Natural killer cell (primary cell): ENCODE data around the gene ATG10. TPM values are rescaled to one million over a fixed set of nuclear protein-coding genes. Genes with fewer than 3 reads are reported as not detected.
A peak's percentile ranks its signal among the peaks of the same experiment; 100 is the strongest.

Experiments
- ATAC-seq, 3 donors: fragments of 150-1000 bp in 2 of 3; fragments of 200-7000 bp in 1 of 3; cut with Tn5 transposase; 1 replicate in 1 of 3; 2 replicates in 2 of 3; pipeline ENCODE4 v1.10.0; 2021; ENCODE audit warnings: mild to moderate bottlenecking in 2 of 3, moderate library complexity in 2 of 3
- DNase-seq, 2 donors: peaks; one replicate each; pipeline versions ENCODE4 v3.0.0 to v3.0.0-alpha.2; 2013 to 2021; ENCODE audit warnings: mixed read lengths in 1 of 2
- H3K27ac ChIP-seq: one replicate; pipeline ENCODE4 v1.5.1; 2013; ENCODE audit warnings: mild to moderate bottlenecking, low read length
- H3K27me3 ChIP-seq: one replicate; pipeline ENCODE4 v1.6.1; 2013; ENCODE audit warnings: low read length; ENCODE audit not compliant: control insufficient read depth, insufficient read depth
- H3K36me3 ChIP-seq: one replicate; pipeline ENCODE4 v1.6.1; 2013; ENCODE audit warnings: low read length; ENCODE audit not compliant: control insufficient read depth, insufficient read depth
- H3K4me1 ChIP-seq: one replicate; pipeline ENCODE4 v1.6.1; 2013; ENCODE audit warnings: low read length; ENCODE audit not compliant: control insufficient read depth, insufficient read depth
- H3K4me3 ChIP-seq: one replicate; pipeline ENCODE4 v1.5.1; 2013; ENCODE audit warnings: low read length
- H3K9me3 ChIP-seq: one replicate; pipeline ENCODE4 v1.6.1; 2013; ENCODE audit warnings: low read length; ENCODE audit not compliant: control insufficient read depth, insufficient read depth
- H3K27ac Mint-ChIP-seq, 2 donors: one replicate each; pipeline ENCODE4 v1.8.0; 2022; ENCODE audit warnings: mild to moderate bottlenecking in 2 of 2, mixed read lengths in 2 of 2, moderate library complexity in 1 of 2
- H3K27me3 Mint-ChIP-seq, 2 donors: one replicate each; pipeline ENCODE4 v1.8.0; 2022; ENCODE audit warnings: low read depth in 2 of 2, mixed read lengths in 2 of 2
- H3K36me3 Mint-ChIP-seq: one replicate; pipeline ENCODE4 v1.8.0; 2022; ENCODE audit warnings: mixed read lengths
- H3K4me1 Mint-ChIP-seq, 2 donors: one replicate each; pipeline ENCODE4 v1.8.0; 2022; ENCODE audit warnings: mixed read lengths in 2 of 2
- H3K4me3 Mint-ChIP-seq: one replicate; pipeline ENCODE4 v1.8.0; 2022; ENCODE audit warnings: mild to moderate bottlenecking, moderate library complexity, mixed read lengths
- H3K9me3 Mint-ChIP-seq, 2 donors: one replicate each; pipeline ENCODE4 v1.8.0; 2022; ENCODE audit warnings: mixed read lengths in 2 of 2
- WGBS: methylation state at CpG from one replicate; pipeline ENCODE4 v1.1.7; 2013; ENCODE audit warnings: missing lambda C conversion rate; ENCODE audit not compliant: insufficient coverage; 5-methylcytosine and 5-hydroxymethylcytosine counted together
- intact Hi-C: fragments of 100-400 bp; cut with micrococcal nuclease; formaldehyde crosslinking; loops from one replicate; pipeline ENCODE4 v1.14.2; 2022
- total RNA-seq, 4 donors: library from RNA; stranded (reverse); fragments of 120-200 nt in 1 of 4; gene quantifications; one replicate each; pipeline versions ENCODE4 v1.2.3 to v1.2.4, GENCODE V29; 2013 to 2022
- TF ChIP-seq, protein P1 (sequence below): fragments of 200-600 bp; IDR thresholded peaks from one replicate; pipeline ENCODE4 v1.8.0; 2022; ENCODE audit warnings: antibody characterized with exemption

ATG10 gene
- total RNA-seq, 3 donors from 2014 or later (not counting 1 experiment from before 2014, with no cell fraction given) = 9.0 to 11.5 (median 11.4) TPM

DNA sequence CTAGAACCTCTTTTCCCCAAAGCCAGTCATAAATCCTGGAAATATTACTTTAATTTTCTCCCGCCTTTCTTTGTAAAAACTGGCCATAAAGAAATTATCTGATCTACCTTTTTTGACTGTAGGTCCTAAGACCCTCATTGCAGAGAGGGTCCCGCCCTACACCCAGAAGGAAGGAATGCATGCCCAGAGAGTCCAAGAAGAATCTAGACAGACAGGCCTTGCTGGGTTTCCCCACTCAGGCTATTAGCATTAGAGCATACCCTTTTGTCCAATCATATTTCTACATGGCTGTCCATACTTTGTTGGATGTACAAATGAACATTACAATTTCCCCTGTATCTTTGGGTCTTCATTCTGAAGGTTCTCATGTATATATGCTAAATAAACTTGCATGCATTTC lies 1.9 kb upstream of the ATG10 start:
- Mint-ChIP-seq H3K27ac (peak overlapping the region; percentile 29 to 95), H3K4me1 (peaks cover 15 to 19% of the 10 kb centered on the region in 2 donors), H3K27me3 (no peaks in the 10 kb centered on the region), H3K36me3 (no peaks in the 10 kb centered on the region), H3K4me3 (peak overlapping the region; percentile 47), H3K9me3 (no peaks in the 10 kb centered on the region)
- 93% methylated on average over 2 of the region's 2 CpGs for WGBS
- H3K36me3 ChIP-seq = no peaks in the 10 kb centered on the region
- H3K9me3 ChIP-seq = no peaks in the 10 kb centered on the region
- ATAC-seq (no peak), DNase-seq (no peak)
- TF ChIP-seq, protein P1, sequence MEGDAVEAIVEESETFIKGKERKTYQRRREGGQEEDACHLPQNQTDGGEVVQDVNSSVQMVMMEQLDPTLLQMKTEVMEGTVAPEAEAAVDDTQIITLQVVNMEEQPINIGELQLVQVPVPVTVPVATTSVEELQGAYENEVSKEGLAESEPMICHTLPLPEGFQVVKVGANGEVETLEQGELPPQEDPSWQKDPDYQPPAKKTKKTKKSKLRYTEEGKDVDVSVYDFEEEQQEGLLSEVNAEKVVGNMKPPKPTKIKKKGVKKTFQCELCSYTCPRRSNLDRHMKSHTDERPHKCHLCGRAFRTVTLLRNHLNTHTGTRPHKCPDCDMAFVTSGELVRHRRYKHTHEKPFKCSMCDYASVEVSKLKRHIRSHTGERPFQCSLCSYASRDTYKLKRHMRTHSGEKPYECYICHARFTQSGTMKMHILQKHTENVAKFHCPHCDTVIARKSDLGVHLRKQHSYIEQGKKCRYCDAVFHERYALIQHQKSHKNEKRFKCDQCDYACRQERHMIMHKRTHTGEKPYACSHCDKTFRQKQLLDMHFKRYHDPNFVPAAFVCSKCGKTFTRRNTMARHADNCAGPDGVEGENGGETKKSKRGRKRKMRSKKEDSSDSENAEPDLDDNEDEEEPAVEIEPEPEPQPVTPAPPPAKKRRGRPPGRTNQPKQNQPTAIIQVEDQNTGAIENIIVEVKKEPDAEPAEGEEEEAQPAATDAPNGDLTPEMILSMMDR = no peak
- H3K27me3 ChIP-seq = no peaks in the 10 kb centered on the region
- no peak overlapping the region for H3K4me3 ChIP-seq
- intact Hi-C loops = loop anchor here (5.0 kb wide), 1 partner anchor 118 kb away; no protein-coding TSS in a partner anchor
- H3K4me1 ChIP-seq = peaks cover 10% of the 10 kb centered on the region
- no peak overlapping the region for H3K27ac ChIP-seq

DNA sequence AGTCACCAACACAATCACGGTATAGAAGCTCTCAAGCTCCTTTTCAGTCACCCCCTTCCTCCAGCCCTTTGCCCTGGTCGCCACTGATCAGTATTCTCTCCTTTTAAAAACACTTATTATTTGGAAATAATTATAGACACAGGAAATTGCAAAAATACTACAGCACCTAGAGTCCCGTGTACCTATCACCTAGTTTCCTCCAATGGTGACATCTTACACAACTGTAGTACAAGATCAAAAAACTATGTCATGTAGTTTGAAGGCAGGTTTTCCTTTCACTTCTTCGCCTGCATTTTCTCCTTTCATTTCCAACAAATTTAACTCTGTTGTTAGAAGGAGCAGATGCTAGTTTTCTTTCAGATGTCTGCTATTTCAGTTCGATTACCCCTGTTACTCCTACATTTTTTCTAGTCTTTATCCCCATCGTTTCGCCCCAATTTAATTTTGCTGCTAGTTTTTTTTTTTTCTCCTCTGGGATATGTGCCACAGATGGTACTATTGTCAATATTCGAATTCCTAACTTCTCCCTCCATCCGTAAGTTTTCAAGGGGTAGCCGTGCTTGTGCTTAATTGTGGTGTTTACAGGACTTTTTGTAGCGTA lies 612 bp upstream of the ATG10 start:
- peak overlapping the region; percentile 95 to 96 for H3K27ac Mint-ChIP-seq
- TF ChIP-seq, protein P1 = no peak

DNA sequence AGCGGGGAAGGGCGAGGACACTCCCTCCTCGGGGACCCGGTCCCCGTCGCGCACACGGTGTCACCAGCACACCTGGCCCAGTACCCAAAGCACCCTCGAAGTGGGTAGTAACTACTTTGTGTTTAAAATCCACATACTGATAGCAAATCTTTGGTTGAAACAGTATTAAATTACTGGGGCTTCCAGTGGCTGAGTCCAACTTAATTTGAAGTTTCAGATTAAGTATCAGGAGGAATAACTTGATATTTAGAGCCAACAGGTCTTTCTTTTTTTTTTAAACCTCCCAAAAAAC lies 615 bp downstream of the ATG10 start:
- H3K27me3 Mint-ChIP-seq = no peaks in the 10 kb centered on the region
- DNase-seq (peak in 1 of 2 donors; percentile 70), ATAC-seq (no peak)
- peaks cover 4% of the 10 kb centered on the region for H3K36me3 Mint-ChIP-seq
- TF ChIP-seq, protein P1 = no peak
- Histone ChIP-seq H3K4me3 (peak overlapping the region; percentile 99), H3K36me3 (no peaks in the 10 kb centered on the region), H3K27ac (peak overlapping the region; percentile 99), H3K4me1 (peaks cover 10% of the 10 kb centered on the region), H3K9me3 (no peaks in the 10 kb centered on the region), H3K27me3 (no peaks in the 10 kb centered on the region)
- WGBS = 0% methylated on average over 8 of the region's 9 CpGs
- peak overlapping the region; percentile 68 for H3K4me3 Mint-ChIP-seq
- peak overlapping the region; percentile 95 to 96 for H3K27ac Mint-ChIP-seq
- no peaks in the 10 kb centered on the region for H3K9me3 Mint-ChIP-seq
- H3K4me1 Mint-ChIP-seq = peaks cover 15 to 19% of the 10 kb centered on the region in 2 donors
- intact Hi-C loops = loop anchor here (2.0 to 5.0 kb wide), 2 partner anchors 120 to 222 kb away; partner anchors contain the start of gene SSBP2

More for the DNA sequence above, 612 bp upstream of the ATG10 start:
- 0% methylated on average over 8 of the region's 11 CpGs for WGBS
- intact Hi-C loops = loop anchor here (1.0 to 5.0 kb wide), 2 partner anchors 119 to 464 kb away; no protein-coding TSS in a partner anchor
- Histone ChIP-seq H3K27ac (peak overlapping the region; percentile 99), H3K9me3 (no peaks in the 10 kb centered on the region), H3K4me1 (peaks cover 10% of the 10 kb centered on the region), H3K27me3 (no peaks in the 10 kb centered on the region), H3K4me3 (peak overlapping the region; percentile 99), H3K36me3 (no peaks in the 10 kb centered on the region)
- ATAC-seq = peak in 2 of 3 donors; percentile 6 to 38
- DNase-seq = peak in 1 of 2 donors; percentile 75
- Mint-ChIP-seq H3K4me1 (peaks cover 15 to 19% of the 10 kb centered on the region in 2 donors), H3K27me3 (no peaks in the 10 kb centered on the region), H3K4me3 (peak overlapping the region; percentile 100), H3K36me3 (no peaks in the 10 kb centered on the region), H3K9me3 (no peaks in the 10 kb centered on the region)

DNA sequence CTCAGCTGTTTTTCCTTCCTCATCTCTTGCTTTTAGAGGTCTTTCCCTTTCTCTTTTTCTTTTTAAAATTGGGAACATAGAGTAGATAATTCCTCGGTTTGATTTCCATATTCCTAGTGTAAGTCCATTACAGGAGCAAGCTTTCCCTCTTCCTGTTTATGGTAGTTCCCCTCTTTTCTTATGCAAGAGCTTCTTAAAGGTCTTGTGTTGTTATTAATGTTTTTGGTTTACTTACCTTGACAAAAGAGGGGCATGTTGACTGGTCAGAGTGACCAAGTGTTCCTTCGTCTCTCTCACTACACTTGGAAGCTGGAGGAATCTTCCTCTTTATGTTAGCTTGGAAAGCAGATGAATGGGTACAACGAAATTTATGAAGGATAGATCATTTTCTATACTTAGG lies 8.3 kb downstream of the ATG10 start:
- ATAC-seq = no peak
- H3K27me3 Mint-ChIP-seq = no peaks in the 10 kb centered on the region
- 20% methylated on average over 1 of the region's 3 CpGs for WGBS

More for the DNA sequence above, 8.3 kb downstream of the ATG10 start:
- Mint-ChIP-seq H3K27ac (no peak overlapping the region), H3K36me3 (peaks cover 7% of the 10 kb centered on the region), H3K4me3 (no peak overlapping the region), H3K4me1 (no peaks in the 10 kb centered on the region), H3K9me3 (no peaks in the 10 kb centered on the region)
- H3K27me3 ChIP-seq = no peaks in the 10 kb centered on the region
- H3K9me3 ChIP-seq = no peaks in the 10 kb centered on the region
- no peak for DNase-seq
- no peak overlapping the region for H3K27ac ChIP-seq
- no peaks in the 10 kb centered on the region for H3K36me3 ChIP-seq
- H3K4me3 ChIP-seq = no peak overlapping the region
- no peaks in the 10 kb centered on the region for H3K4me1 ChIP-seq
- intact Hi-C loops = no loop called here
- TF ChIP-seq, protein P1 = no peak
